NCI-H2227 treated with DMSO at 0.1 percent for 48 hours (cell line): ENCODE results near the gene DHH.
A peak's percentile ranks its signal among the peaks of the same experiment; 100 is the strongest.

ENCODE experiments used
- DNase-seq: peaks from one replicate; lab custom pipeline; 2025; lab: John Stamatoyannopoulos, UW

Gene DHH

DNA sequence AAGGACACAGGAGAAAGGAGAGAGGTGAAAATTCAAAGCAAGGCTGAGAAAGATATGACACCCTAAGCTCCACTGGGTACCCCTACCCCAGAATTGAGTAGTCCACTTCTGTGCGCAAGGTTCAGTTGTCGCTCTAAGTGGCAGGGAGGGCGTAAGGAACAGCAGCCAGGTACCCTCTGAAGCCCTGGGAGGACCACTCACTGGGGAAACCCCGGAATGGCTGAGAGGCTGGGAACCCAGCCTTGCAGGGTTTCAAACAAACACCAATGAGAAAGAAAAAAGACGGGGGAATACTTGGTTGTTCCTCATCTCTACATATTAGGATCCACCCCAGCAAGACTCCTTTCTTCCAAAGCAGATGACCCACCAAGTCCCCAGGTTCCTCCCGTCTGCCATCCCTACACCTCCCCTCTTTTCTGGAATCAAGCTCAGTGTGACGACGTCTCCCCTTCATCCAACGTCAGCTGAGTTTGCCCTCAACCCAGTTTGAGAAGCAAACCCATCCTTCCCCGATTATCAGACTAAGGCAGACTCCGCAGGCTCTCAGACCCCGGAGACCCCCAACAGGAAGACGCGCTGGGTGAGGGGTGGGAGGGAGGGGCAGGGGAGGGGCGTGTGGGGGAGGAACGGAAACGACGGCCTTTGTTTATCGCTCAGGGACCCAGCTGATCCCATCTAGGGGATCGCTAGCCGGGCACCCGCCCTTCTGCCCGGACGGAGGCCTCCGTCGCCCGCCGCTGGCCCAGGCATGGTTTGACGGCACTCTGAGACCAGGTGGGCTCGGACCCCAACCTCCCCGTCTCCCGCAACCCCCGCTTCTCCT, 15.3 kb upstream of the DHH start:
- DNase-seq = no peak

DNA sequence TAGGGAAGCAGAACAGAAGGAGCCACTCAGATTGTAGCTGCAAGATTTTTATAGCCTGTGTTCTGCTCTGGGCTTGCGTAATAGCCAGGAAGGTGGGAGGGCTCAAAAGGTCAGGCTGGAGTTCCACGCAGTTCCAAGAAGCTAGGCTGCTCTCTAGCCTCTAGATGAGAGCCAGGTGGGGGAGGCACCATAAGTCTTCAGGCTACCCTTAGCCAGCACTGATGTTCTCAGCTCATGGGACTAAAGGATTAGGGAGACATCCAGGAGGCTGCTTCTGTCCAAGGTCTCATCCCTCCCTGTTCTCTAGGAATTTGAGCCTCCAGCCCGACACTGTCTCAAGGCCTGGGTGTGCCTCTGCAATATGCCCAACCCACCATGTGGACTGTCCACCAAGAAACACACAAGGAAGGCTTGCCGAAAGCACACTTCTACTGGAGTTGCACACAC, 14.4 kb upstream of the DHH start:
- DNase-seq = no peak

- no peak for DNase-seq
Measured at GRCh38 chr12:49105504-49106084, 11.0 kb upstream of the DHH start.

- no peak for DNase-seq
Measured at GRCh38 chr12:49104822-49105221, 10.2 kb upstream of the DHH start.

GRCh38 chr12:49100380-49100779, 5.8 kb upstream of the DHH start:
- no peak for DNase-seq

DNA sequence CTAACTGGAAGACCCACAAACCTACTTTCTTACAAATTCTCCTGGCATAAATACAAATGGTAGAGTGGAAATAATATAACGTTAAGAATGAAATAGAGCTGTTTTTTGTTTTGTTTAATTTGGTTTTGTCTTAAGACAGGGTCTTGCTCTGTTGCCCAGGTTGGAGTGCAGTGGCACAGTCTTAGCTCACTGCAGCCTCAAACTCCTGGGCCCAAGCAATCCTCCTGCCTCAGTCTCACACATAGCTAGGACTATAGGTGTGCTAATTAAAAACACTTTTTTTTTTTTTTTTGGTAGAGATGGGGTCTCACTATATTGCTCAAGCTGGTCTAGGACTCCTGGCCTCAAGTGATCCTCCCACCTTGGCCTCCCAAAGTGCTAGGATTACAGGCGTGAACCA, 4.1 kb upstream of the DHH start:
- DNase-seq = no peak

- peak; percentile 2 for DNase-seq
Measured at GRCh38 chr12:49098035-49098451, 3.4 kb upstream of the DHH start.

GRCh38 chr12:49097381-49097780, 2.8 kb upstream of the DHH start:
- no peak for DNase-seq

DNA sequence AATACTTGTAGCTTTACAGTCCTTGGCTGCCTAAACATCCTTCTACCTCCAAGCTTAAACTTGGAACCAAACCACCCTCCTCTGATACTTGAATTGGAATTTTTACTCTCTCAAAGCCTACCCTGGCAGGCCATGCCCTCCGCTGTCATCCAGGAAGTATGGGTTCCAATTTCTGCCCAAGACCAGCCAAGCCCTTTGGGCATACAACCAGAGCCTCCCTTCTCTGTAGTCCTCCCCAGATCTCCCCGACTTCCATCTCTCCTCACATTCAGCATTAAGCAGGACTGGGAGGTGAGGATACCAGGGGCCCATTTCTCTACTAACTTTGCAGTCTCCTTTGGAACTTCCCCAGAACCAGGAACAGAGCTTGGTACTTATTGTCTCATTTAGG, 369 bp upstream of the DHH start:
- DNase-seq = no peak

- no peak for DNase-seq
Measured at GRCh38 chr12:49093792-49094159, 825 bp downstream of the DHH start.

GRCh38 chr12:49092816-49093406, 1.7 kb downstream of the DHH start:
- no peak for DNase-seq

GRCh38 chr12:49092086-49092815, 2.4 kb downstream of the DHH start:
- DNase-seq = peak; percentile 24

DNA sequence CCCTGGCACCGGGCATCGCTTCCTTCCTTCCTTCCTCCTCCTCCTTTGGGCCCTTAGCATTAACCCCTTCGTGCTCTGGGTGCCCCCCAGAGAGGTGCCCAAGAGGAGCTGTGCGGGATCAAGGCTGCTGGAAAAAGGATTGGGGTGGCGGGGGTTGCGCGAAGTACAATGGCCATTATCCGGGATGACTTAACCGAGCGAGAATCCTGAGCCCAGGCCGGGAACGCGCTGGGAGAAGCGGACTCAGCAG, 2.8 kb downstream of the DHH start:
- DNase-seq = no peak

DNA sequence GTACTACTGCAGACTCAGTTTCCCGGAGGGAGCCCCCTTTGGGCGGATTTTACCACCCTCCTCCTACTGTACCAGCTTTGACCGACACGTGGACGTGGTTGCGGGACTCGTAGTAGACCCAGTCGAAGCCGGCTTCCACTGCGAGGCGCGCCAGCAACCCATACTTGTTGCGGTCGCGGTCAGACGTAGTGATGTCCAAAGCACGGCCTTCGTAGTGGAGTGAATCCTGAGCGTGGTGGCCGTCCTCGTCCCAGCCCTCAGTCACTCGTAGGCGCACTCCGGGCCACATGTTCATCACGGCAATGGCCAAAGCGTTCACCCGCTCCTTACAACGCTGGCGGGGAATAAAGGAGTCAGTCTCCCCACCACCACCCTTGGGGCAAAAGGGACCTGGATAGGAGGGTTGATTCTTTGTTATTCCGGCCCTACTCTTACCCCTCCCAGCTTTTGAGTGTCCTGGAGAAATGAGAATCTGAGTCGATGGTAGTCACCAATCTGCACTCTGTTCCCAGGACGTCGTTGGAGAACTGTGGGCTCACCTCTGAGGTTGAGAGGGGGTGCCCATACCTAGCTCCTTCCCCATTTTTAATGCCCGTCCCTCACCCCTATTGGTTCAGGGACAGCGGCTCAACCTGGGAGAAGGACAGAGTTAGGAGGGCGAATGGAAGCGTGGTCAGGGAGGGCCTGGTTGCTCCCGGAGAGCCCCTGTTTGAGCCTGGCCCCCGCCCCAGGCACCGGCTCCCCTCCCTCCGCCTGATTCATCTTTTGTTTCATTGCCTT, 3.4 kb downstream of the DHH start:
- DNase-seq = no peak

GRCh38 chr12:49089821-49090773, 4.5 kb downstream of the DHH start:
- peak; percentile 24 for DNase-seq

DNA sequence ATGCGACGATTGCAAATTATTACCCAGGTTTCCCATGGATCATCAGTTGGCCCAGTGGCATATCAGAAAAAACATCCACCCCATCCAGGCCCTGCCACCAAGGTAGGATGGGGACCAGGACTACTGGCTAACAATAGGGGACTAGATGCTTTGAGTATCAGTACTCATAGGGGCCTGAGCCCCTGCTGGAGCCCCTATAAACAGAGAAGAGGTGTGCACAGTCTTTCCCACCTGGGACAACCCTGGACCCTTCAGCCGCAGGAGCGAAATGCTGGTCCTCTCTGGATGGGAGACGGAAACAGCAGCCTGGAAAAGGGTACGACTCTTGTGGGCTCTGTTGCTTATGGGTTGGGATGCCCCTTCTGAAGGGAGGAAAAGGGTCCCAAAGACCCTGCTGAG, 5.7 kb downstream of the DHH start:
- no peak for DNase-seq

DNA sequence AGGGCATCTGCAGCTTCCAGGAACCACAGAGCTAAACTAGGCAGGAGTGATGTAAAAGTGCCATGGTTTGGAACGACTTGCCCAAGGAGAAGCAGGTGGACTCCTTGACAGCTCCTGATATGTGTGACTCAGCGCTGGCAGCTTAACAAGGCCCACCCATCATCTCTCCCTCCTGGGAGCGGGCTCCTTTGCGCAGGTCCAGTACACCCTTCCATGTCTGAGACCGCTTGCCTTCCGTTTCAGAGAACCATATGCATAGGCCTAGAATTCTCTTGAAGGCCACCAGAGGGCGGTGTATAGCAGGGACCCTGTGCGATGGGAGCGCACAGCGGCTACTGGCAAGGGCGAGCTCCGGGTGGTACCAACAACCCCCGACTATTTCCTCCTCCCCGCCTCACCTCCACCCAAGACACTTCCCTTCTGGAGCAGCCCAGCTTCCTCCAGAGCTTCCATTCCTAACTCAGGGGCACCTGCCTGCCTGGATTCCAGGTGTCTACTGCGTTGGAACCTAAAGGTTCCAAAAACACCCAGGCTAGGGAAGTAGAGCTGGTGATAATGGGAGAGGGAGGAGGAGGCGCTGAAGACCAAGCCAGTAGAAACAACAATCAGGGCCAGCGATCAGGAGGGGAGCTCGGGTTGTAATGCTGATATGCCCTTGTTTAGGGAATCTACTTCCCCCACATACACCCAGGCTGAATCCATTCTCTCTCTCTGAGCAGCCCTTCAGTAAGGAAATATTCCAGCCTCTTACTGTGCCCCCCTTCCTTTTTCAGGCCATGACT, 6.3 kb downstream of the DHH start:
- DNase-seq = peak; percentile 76

GRCh38 chr12:49086116-49086515, 8.5 kb downstream of the DHH start:
- no peak for DNase-seq

DNA sequence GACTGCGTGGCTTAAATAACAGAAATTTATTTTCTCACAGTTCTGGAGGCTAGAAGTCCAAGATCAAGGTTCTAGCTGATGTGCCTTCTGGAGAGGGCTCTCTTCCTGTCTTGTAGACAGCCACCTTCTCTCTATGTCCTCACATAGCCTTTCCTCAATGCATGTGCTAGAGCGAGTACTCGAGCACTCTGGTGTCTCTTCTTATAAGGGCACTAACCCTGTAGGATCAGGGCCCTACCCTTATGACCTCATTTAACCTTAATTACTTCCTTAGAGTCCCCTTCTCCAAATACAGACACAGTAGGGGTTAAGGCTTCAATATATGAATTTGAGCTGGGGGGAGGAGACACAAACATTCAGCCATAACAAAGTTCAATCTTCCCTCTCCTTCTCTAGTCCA, 10.2 kb downstream of the DHH start:
- no peak for DNase-seq

DNA sequence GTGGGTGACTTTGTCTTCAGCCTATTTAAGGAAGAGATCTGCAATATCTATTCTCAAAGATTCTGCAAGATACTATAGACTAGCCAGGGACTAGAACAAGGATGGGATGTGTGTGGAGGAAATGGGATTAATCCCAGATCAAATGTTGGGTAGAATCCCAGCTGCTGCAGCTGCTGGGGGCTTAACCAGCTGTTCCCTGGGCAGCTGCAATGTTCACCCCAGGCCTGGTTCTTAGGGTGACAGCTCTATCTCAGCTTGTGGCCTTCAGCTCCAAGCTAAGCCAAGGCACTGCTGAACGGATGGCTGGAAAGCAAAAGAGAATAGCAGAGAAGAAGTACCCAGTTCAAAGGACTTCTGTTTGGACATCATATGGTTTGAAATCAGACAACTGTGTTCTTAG, 14.8 kb downstream of the DHH start:
- no peak for DNase-seq
